PC-9 (cell line): ENCODE data around the gene MSRB2.

Experiments used
- CTCF ChIP-seq: fragments of 200-600 bp; sonication (generic); conservative IDR thresholded peaks from 2 replicates; pipeline ENCODE4 v1.6.1; 2017; ENCODE audit warnings: mixed run types, antibody characterized with exemption, mild to moderate bottlenecking, moderate library complexity
- EZH2 ChIP-seq: fragments of 200-600 bp; sonication (generic); IDR thresholded peaks from 2 replicates; pipeline ENCODE4 v1.8.0; 2017; ENCODE audit warnings: antibody characterized with exemption, low read depth

- TF ChIP-seq CTCF (no peak), EZH2 (no peak)
Measured at GRCh38 chr10:23069019-23069815, 26.2 kb upstream of the MSRB2 start.
